ENCODE data around the gene GID8.

- no peak for TF ChIP-seq CTCF (IDR thresholded peaks at IDR 0.05)
- no peak for TF ChIP-seq POLR2A (IDR thresholded peaks at IDR 0.05; ENCODE audit: low read depth)
- TF ChIP-seq POLR2AphosphoS5 (IDR thresholded peaks at IDR 0.05): no peak
- TF ChIP-seq EP300 (IDR thresholded peaks at IDR 0.05): no peak
Observed at GRCh38 chr20:62895539-62895938, 42.4 kb upstream of the GID8 start.

Measured in esophagus muscularis mucosa (tissue), 4 donors.